ENCODE data around the gene HNRNPAB.
"Not testable (repeated sequence)": the region's sequence is repeated elsewhere in the genome, so short reads cannot be mapped to it uniquely, and the experiment has no call there.

The HNRNPAB gene

DNA sequence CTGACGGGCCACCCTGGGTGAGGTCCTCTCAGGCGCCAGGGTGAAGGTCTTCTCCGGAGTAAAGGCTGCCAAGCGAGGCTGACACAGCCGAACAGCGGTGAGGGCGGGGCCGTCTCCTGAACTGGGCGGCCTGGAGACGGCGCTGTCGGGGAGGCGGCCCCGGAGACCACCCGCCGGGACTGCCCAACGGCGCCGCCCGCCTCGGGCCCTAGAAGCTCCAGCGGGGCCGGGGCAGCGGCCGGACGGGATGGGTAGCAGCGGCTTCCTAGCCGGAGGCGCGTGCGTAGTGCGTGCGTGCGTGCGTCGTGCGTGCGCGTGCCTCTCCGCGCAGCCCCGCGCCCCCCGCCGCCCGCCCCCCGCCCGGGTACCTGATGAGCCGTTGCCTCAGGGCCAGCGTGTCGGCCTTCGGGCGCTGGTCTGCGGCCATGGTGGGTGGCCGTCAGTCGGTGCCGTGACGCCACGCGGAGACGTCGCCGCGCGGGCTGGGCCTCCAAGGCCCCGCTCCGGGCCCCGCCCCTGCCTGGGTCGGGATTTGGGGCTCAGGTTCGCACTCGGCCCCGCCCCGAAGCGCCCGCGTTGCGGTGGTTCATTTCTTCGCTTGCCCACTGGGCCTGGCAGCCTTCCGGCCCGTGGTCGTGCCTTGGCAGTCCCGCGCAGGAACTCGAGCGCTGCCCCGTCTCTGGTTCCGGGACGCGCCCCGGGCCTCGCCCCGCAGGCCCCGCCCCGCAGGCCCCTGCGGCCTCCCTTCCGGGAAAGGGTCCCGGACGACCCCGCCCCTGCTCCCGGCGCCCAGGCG, 28.0 kb downstream of the HNRNPAB start, which contains the start of gene PHYKPL:
TSS of gene PHYKPL (minus strand) at position 679 of the 796 bp plus-strand sequence. CDS start at position 427, 252 bp downstream.
- DNase-seq = peak; percentile 83

DNA sequence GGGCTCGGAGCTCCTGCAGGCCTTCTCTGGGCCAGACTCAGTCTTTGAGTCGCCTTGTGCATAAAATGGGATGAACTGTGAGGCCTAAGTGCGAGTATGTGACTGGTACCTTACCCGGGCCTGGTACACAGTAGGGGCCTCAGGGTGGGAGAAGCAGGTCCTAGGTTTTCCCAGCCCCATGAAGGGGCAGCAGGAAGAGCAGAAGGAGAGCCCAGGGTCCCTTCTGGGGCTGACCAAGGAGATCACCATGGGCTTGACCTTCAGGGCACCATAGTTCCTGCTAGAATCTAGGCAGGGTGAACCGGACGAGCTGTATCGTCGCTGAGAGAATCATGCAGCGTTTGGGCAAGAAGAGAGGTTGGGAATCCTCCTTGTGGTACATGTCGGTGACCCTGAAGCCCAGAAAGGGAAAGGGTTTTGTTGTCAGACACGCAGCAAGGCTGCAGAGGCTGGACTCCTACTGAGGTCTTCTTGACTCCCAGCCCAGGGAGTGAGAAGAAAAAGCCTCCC, 28.6 kb downstream of the HNRNPAB start:
- no peak for DNase-seq

DNA sequence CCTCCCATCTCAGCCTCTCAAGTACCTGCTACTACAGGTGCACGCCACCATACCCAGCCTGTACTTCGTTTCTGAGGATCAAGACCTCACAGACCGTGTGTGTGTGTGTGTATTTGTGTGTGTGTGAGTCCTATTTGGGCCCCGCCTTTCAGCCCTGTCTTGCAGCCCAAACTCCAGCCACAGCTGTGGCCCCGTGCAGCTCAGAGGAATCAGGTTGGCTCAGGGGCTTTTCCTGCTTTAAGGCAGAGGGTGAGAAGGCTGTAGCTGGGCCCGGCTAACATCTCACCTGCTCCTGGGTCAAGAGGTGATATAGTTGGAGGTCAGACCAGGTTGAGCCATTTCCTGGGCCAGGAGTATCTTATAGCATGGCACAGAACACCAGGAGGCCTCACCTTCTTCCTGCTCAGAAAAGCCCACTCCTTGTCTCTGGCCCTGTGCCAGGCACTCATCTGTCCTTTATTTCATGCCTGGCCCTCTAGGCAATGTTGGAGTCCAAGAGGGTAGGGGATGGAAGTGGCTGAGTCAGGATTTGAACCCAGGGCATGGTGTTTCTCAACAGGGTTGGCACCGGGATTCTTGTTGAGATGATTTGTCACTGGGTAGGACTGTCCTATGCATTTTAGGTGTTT, 29.9 kb downstream of the HNRNPAB start:
- DNase-seq = no peak

DNA sequence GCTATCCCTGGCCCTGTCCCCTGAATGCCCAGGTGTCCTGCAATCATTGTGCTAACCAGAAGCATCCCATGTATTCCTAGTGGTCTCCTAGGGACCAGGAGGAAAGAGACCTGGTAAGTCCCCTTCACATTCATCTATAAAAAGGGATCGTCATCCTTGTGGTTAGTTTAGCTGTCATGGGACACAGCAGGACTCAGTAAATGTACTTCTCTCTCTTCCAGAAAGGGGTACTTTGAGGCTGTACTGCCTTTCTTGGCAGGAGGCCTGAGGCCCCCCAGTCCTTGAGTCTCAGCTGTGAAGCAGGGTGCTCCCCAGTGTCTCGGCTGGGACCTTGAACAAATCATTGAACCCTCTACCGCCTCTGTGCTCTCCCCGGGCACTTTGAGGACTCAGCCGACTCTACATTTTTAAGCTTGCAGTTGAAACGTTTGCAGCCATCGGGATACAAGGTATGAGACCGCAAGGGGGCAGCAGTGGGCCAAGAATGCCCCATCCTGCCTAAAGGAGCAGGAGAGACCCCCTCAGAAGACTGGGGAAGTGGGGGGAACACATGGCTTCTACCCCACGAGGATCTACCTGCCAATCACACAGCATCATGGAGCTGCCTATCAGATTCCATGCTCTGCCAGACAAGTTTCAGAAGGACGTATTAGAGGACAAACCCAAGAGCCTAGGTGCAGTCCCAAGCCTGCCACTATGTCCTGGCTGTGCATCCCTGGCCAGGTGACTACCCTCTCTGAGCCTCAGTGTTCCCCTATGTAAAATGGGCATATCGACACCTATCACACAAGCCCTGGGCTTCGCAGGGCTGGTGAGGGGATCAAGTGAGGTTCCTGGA, 30.6 kb downstream of the HNRNPAB start:
- DNase-seq = peak; percentile 86

DNA sequence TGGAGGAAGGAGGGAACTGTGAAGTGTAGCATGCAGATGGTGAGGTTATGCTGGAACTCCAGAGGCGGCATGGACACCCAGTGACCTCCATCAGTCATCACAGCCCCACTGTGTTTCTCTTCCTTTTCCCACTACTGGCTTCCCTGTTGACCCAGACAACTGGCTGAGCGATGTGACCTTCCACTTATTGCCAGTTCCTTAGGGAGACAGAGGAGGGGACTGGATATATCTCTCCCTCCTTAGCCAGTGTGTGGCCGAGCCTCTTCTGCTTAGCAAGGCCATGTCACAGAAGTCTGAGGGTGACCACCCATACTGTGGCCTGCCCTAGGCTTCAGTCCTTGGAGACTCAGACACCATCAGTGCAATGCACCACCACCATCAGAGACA, 31.2 kb downstream of the HNRNPAB start:
- no peak for DNase-seq

DNA sequence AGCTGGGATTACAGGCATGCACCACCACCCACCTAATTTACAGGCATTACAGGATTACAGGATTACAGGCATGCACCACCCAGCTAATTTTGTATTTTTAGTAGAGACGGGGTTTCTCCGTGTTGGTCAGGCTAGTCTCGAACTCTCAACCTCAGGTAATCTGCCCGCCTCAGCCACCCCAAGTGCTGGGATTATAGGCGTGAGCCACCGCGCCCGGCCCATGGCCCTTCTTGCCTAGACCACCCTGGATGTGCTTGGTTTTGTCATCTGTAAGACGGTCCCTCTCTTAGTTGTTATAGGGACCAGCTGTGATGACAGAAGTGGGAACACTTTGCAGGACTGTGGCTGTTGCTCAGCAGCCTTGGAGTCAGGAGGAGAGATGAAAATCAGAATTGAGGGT, 31.8 kb downstream of the HNRNPAB start:
- DNase-seq = no peak

DNA sequence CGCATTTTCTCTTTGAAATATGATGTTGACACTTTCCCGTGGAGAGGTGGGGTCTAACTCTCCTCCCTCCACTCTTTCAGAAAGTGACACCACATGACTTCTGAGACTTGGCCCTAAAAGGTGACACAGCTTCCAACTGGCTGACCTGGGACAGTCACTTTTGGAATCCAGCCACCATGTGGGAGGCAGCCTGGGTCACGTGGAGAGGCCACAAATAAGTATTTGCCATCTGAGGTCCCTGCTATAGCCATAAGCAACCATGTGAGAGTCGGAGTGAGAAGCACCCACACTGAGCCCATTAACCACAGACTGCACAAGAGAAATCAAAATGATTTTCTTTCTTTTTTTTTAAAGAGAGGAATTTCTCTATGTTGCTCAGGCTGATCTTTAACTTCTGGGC, 32.3 kb downstream of the HNRNPAB start:
- no peak for DNase-seq

DNA sequence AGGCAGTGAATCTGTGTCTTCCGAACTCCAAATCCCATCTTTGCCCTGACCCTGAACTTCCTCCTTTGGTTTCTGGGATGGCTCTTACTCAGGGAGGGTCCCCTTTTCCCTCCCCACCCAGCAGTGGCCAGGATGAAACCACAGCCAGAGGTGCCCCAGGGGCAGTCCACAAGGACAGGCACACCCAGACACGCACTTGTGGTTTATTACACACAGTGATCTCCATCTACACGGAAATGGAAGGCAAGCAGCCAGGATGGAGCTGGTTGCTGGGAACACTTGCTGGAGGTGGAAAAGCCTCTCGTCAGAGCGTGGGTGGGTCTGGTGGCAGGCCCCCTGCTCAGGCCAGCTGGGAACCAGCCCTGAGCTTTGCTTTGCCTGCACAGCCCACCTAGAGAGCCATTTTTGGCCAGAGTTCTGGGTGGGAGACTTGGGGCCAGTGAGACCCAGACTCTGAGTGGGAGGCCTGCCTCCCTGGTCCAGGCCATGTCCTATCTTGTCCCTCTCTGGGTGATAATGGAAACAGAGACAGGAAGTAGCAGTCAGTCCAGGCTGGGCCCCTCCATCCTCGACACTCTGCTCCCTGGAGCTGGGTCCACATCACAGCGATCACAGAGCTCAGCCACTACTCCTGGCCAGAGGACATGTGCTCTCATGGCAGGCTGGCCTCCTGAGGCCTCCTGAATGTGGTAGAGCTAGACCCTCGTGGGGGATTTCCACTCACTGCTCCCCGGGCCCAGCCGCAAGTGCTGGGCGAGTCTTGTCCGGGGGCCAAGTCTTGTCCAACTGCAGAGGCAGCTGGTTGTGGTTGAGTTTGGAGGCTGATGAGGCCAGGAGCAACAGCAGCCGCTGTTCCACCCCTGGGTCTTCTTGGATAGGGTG, 33.3 kb downstream of the HNRNPAB start:
- no peak for DNase-seq

DNA sequence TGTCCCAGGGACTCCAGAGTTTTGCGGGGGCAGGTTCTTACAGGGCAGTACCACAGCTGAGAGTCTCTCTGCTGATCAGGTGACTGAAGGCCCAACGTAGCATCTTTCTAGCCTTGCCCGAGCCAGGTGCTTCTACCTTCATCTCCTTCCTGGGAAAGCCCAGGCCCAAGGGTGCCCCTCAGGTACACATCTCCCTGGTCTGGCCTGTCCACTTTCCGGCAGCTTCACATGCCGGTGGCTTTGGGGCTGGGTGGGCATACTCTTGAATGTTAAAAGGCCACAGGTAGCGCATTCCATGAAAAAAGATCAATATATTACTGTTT, 33.9 kb downstream of the HNRNPAB start:
- no peak for DNase-seq

DNA sequence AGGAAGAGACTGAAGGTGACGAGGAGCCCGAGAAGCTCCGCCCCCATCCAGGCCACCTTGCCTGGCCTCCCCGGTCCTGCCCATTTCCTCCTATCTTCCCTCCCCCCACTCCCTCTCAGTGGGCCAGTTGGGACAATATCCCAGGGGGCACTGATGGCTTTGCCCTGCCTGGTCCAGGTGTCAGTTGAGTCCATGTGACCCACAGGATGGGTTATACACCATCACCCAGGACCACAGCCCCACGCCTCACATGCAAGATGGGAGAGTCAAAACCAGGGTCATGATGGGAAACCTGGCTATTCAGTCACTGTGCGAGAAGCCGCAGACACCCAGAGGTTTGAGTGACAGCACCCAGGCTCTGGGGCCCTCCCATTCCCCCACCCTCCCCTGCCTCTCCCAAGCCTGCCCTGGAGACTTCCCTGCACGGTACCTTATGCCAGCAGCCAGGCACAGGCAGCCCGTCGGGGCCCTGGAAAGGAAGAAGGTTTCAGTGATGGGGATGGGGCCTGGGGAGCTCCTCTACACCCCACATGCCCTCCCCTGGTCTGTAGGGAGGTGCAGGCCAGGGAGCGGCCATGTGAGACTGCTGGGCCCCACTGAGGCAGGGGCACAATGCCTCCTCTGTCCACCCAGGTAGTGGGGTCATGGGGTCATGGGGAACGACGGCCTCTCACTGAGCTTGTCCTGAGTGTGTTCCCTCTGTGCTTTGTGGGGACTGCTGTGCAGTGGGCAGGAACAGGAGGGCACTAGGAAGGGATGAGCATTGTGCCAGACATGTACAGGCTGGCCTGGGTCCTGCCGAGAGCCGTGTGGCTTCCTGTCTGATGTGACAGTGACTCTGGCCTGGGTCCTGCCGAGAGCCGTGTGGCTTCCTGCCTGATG, 34.6 kb downstream of the HNRNPAB start:
- DNase-seq = peak; percentile 34

DNA sequence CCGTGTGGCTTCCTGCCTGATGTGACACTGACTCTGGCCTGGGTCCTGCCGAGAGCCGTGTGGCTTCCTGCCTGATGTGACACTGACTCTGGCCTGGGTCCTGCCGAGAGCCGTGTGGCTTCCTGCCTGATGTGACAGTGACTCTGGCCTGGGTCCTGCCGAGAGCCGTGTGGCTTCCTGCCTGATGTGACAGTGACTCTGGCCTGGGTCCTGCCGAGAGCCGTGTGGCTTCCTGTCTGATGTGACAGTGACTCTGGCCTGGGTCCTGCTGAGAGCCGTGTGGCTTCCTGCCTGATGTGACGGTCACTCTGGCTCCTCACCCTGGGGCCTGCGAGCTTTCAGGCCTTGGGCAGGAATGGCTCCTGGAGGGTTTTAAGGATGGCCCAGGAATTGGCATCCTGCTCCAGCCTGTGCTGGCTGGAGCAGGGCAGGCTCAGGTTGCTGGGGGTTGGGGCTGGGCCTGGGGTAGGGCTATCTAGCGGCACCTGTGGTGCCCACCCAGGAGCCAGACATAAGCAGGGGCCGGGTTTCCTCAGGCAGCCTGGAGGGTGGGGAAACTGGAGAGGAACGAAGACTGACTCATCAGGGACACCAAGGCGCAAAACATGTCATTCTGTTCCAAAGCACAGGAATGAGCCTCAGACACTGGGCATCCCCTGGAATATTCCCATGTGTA, 35.4 kb downstream of the HNRNPAB start:
- DNase-seq = not testable (repeated sequence)

DNA sequence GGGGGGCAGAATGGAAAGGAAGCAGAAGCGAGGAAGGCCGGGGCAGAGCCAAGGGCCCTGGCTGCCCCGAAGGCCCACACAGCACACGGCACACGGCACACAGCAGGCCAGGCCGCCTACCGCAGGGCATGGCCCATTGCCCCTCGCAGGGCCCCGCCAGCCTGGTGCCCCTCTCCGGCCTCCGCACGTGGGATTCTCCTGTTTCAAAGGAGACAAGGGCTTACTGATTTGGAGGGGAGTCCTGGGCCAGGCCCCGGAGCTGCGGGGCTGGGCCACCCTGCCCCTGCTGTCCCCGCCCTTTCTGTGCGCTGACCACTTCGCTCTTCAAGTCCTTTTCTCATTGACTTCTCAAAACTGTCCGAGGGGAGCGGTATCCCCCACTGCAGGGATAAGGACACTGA, 36.0 kb downstream of the HNRNPAB start:
- no peak for DNase-seq

DNA sequence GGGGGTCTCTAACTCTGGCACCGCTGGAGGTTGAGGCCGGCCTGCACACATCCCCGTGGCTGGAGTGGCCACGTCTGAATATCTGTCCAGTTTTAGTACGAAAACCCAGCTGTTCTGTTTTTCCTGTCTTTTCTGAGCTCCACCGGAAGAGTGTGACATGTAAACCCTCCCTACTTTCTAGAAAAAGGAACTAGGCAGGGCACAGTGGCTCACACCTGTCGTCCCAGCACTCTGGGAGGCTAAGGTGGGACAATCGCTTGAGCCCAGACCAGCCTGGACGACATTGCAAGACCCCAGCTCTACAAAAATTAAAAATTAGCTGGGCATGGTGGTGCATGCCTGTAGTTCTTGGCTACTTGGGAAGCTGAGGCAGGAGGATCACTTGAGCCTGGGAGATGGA, 36.4 kb downstream of the HNRNPAB start:
- DNase-seq = no peak

DNA sequence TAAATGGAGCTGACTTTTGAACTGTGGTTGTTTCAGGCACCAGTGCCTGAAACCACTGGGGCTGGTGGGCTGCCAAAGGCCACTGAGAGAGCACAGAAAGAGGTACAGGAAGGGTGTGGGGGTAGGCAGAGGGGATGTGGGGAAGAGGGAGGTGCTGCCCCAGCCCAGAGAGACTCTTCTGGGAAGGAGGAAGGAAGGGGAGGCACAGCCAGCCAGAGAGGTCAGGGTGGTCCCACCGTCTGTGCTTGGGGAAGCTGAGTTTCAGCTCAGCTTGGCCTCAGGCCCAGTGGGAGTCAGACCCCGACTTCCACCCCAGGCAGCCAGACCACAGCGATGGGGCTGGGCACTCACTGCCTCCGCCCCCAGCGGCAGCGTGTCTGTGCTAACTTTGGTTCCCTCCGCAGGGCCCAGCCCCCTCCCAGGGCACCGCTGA, 36.9 kb downstream of the HNRNPAB start:
- DNase-seq = no peak

DNA sequence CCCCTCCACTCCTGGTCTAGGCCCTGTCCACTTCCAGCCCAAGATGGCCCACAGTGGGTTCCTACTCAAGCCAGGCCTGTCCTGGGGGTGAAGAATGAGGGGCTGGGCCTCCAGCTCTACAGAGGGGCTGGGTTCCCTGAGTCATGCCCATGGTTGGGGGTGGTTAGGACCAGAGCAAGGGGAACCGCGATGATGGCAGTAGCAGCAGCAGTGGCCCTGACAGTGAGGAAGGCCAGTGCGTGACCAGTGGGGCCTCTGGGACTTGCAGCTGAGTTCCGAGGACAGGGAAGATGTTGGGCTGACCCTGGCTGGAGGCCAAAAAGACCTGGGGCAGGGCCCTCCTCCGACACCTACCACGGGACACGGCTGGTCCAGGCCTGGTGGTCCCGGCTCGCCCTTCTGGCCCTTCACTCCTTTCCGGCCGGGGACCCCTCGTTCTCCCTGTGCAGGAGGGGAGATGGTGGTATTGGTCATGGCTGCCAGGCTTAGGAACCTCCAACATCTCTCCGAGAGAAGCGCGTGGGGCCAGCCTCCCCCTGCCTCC, 37.4 kb downstream of the HNRNPAB start:
- no peak for DNase-seq

DNA sequence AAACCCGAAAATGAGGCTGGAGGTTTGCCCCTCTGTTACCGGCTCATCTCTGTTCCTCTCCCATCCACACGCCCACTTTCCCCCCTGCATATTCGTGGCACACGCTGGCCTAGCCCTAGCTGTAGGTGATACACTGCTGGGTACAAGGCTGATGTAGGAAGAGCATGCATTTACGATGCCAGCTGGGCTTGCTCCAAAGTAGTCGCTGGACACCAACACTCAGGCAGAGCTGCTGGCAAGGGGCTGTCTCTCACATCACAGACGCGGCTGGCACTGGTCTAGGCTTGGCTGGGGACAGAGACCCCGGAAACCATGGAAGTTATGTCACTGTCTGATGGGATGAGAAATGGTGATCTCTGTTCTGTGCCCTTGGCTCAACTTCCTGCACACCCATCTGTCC, 38.1 kb downstream of the HNRNPAB start:
- DNase-seq = no peak

DNA sequence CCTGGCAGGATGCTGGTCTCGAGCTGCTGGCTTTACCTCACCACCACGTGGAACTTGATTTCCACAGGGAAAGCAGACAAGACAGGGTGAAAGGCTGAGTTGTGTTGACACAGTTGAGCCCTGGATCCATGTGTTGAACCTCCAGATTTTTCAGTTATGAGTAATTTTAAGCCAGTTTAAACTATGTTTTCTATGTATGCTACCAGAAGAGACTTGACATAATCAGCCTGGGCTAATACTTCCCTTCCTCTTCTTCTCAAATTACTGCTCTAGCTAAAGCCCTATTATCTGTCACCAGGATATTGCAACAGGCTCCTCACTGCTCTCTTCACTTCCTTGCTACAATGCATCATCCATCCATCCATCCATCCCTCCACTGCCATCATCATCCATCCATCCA, 40.2 kb downstream of the HNRNPAB start:
- no peak for DNase-seq

DNA sequence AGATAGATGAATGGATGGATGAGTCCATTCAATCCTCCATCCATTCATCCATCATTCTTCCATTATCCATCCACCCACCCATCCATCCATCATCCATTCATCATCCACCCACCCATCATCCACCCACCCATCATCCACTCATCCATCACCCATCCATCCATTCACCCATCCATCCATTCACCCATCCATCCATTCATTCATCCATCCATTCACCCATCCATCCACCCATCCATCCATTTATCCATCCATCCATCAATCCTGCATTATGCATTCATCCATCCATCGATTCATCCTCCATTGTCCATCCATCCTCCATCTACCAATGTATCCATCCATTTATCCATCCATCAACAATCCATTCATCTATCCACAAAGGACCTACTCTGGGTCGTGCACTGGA, 41.1 kb downstream of the HNRNPAB start:
- no peak for DNase-seq

DNA sequence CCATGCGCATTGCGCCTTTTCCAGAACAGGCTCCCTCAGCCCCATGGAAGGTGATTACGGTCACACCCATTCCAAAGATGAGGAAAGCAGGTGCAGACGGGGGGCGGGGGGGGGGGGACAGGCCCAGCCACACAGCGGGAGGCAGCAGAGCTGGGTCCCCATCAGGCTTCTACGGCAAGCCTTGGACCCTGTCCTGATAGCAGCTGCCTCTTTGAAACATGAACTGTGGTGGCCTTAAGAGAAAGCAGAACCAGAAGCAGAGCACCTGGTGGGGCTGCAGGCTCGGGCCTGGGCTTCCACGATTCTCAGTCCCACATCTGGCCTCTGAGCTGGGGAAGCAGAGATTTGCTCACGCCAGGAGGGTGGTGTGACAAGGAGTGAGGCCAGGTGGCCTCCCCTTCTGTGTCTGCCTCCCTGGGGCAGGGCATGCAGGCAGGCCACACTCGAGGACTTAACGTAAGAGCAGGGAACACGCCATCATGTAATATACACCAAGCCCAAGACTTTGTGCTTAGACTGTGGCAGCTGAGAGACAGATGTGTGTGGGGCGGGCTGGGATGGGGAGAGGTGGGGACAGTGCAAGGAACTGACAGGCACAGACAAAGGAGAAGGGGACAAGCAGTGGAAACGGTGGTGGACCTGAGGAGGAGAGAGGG, 42.4 kb downstream of the HNRNPAB start:
- DNase-seq = no peak

All from activated CD4-positive, alpha-beta T cell treated with anti-CD3 and anti-CD28 coated beads for 48 hours (primary cell).